ENCODE results near the gene PNLIPRP2.

The PNLIPRP2 gene

DNA sequence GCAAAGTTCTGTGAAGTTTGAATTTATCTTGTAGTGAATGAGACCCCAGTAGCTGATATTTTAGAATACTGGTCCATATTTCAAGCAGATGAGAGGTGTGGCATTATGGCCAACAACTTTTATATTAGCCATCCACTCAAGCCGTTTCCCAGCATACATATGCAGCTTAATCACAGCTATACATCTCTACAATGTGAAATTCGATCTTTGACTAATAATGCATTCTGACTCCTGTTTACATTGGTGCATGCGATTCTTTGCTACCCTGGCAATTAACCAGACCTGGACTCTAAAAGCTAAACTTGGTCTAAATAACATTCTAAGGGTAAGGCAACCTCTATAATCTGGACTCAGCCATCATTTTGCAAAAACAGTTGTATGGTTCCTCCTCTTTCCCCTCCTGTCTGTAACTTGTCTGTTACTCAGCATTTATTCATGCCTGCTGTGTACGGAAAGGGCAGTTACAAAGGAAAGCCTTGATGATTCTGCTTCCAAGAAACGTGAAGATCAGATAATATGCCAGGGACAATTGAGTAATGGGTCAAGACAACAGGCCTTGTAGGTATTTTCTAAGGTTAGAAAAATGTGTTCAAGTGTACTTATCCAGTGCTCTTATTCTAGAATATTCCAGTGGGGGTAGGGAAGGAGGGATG lies 50.6 kb downstream of the PNLIPRP2 start (continued):
- TF ChIP-seq, protein P1, sequence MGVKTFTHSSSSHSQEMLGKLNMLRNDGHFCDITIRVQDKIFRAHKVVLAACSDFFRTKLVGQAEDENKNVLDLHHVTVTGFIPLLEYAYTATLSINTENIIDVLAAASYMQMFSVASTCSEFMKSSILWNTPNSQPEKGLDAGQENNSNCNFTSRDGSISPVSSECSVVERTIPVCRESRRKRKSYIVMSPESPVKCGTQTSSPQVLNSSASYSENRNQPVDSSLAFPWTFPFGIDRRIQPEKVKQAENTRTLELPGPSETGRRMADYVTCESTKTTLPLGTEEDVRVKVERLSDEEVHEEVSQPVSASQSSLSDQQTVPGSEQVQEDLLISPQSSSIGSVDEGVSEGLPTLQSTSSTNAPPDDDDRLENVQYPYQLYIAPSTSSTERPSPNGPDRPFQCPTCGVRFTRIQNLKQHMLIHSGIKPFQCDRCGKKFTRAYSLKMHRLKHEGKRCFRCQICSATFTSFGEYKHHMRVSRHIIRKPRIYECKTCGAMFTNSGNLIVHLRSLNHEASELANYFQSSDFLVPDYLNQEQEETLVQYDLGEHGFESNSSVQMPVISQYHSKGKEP (tag by site-specific recombination; IDR thresholded peaks at IDR 0.05) = peak; percentile 91
- TF ChIP-seq ZNF776 (tag by site-specific recombination; IDR thresholded peaks at IDR 0.05; ENCODE audit: borderline replicate concordance) = no peak
- TF ChIP-seq ZNF18 (tag by site-specific recombination; IDR thresholded peaks at IDR 0.05) = no peak

GRCh38 chr10:116672891-116673290 lies 52.1 kb downstream of the PNLIPRP2 start:
- ChIA-PET CTCF (interaction anchor here (1.7 to 3.5 kb wide), 2 partner anchors 9 to 115 kb away, joined by 8 to 18 read pairs; no protein-coding TSS in a partner anchor), POLR2A (no interaction called here)

GRCh38 chr10:116673866-116674265 lies 53.1 kb downstream of the PNLIPRP2 start:
- CTCF ChIA-PET = no interaction called here
- TF ChIP-seq PBX3 (CRISPR knock-in tag; IDR thresholded peaks at IDR 0.05) (no peak), ZNF223 (tag by site-specific recombination; IDR thresholded peaks at IDR 0.05) (no peak), ZNF175 (tag by site-specific recombination; IDR thresholded peaks at IDR 0.05) (no peak), BCL11B (tag by site-specific recombination; IDR thresholded peaks at IDR 0.05; ENCODE audit: low read depth) (no peak), ZNF677 (tag by site-specific recombination; IDR thresholded peaks at IDR 0.05) (no peak)
- peaks cover 3% of the 10 kb centered on the region; the same call in 1 of the 2 replicates for H3K4me1 ChIP-seq (ENCODE audit: control insufficient read depth, insufficient read depth, low read length)
- POLR2A ChIA-PET = no interaction called here
- H3K27ac ChIP-seq (ENCODE audit: extremely low read depth, low read depth, low read length) = no peak overlapping the region
- H3K9me3 ChIP-seq (ENCODE audit: control insufficient read depth, insufficient read depth, low read depth, low read length) = no peaks in the 10 kb centered on the region
- H3K36me3 ChIP-seq (ENCODE audit: control insufficient read depth in 2 of 2, insufficient read depth in 1 of 2, low read length in 2 of 2) = peaks cover 0 to 26% of the 10 kb centered on the region in 2 experiments; a peak in 1 of 3 replicates
- H3K4me3 ChIP-seq (ENCODE audit: low read depth, low read length) = no peak overlapping the region

More at GRCh38 chr10:116672891-116673290, 52.1 kb downstream of the PNLIPRP2 start:
- Histone ChIP-seq H3K4me3 (ENCODE audit: low read depth, low read length) (no peak overlapping the region), H3K27ac (ENCODE audit: extremely low read depth, low read depth, low read length) (no peak overlapping the region), H3K4me1 (ENCODE audit: control insufficient read depth, insufficient read depth, low read length) (peaks cover 3% of the 10 kb centered on the region; the same call in 1 of the 2 replicates), H3K9me3 (ENCODE audit: control insufficient read depth, insufficient read depth, low read depth, low read length) (no peaks in the 10 kb centered on the region), H3K36me3 (ENCODE audit: control insufficient read depth in 2 of 2, insufficient read depth in 1 of 2, low read length in 2 of 2) (peaks cover 0 to 32% of the 10 kb centered on the region in 2 experiments; a peak in 1 of 3 replicates)
- no peak for TF ChIP-seq ZNF701 (tag by site-specific recombination; IDR thresholded peaks at IDR 0.05)

- H3K36me3 ChIP-seq (ENCODE audit: control insufficient read depth in 2 of 2, insufficient read depth in 1 of 2, low read length in 2 of 2) = peaks cover 0 to 30% of the 10 kb centered on the region in 2 experiments; a peak in 1 of 3 replicates
- POLR2A ChIA-PET = no interaction called here
- no peak overlapping the region for H3K27ac ChIP-seq (ENCODE audit: extremely low read depth, low read depth, low read length)
- H3K9me3 ChIP-seq (ENCODE audit: control insufficient read depth, insufficient read depth, low read depth, low read length) = no peaks in the 10 kb centered on the region
- peaks cover 3% of the 10 kb centered on the region; the same call in 1 of the 2 replicates for H3K4me1 ChIP-seq (ENCODE audit: control insufficient read depth, insufficient read depth, low read length)
- TF ChIP-seq ZBTB1 (tag by site-specific recombination; IDR thresholded peaks at IDR 0.05) (no peak), ZNF792 (tag by site-specific recombination; IDR thresholded peaks at IDR 0.05) (no peak), ZEB2 (tag by site-specific recombination; IDR thresholded peaks at IDR 0.05) (no peak)
- H3K4me3 ChIP-seq (ENCODE audit: low read depth, low read length) = no peak overlapping the region
- CTCF ChIA-PET = interaction anchor here (1.1 kb wide), 2 partner anchors 10 to 113 kb away, joined by 3 to 4 read pairs; no protein-coding TSS in a partner anchor
Measured at GRCh38 chr10:116674901-116675423, 54.2 kb downstream of the PNLIPRP2 start.

Measured in HEK293 (cell line).